ENCODE data around the gene RARA.
"Not testable (repeated sequence)": the region's sequence is repeated elsewhere in the genome, so short reads cannot be mapped to it uniquely, and the experiment has no call there.

RARA gene

GRCh38 chr17:40298726-40299125, 10.3 kb upstream of the RARA start:
- no peak for DNase-seq

GRCh38 chr17:40299159-40299757, 9.7 kb upstream of the RARA start:
- DNase-seq, result not testable (repeated sequence)

DNA sequence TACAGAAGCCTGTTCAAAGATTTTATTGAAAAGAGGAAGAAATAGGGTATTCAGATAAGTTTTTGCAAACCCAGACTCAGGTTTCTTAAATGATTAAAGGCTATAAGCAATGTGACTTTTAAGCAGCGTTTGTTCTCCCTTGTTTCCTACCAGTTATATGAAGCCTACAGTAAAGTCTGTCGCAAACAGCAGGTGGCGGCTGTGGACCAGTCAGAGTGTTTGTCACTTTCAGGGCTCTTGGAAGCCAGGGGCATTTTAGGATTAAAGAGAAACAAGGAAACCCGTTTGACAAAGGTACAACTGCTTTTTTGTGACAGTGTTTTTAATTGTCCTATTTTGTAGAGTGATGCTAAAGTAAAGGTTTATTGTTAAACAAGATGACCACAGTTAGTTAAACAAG, 7.7 kb upstream of the RARA start:
- DNase-seq, result no peak

- DNase-seq, result peak; percentile 81
Measured at GRCh38 chr17:40303009-40303657, 5.8 kb upstream of the RARA start.

DNA sequence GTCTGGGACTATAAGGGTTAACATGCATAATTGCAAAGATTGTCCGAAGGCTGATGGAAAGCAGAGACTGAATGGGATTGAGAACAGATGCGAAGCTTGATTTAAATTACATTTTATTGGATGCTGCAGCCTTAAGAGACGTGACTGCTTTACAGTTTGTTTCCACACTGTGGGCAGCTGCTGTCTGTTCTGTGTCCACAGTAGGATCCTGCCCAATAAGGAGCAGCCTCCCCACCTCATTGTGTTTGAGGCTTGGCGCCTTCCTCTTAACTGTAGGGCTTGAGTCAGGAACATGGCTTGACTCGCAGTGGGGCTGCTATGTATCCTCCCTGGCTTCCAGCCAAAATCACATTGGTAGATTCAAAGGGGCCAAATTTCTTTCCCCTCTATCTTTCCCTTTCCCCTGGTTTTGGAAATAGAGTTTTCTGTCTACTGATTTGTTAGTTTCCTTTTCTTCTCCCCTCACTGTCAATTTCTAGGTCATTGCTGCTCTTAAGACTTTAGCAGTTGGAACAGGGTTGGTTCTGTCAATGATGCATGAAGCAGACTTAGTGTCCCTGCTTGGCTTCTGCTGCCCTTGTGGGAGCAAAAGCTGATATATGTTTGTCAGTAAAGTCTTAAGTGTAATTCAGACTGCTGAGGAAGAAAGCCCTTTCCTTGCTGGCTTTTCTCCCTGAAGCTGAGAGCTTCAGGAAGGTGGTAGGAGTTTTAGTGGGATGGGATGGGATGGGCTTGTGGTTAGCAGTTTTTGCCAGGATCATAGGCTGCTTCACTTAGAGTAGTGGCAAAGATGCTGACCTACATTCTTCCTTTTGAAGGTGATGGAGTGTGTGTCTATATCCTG, 5.0 kb upstream of the RARA start:
- DNase-seq, result no peak

GRCh38 chr17:40304552-40304863, 4.5 kb upstream of the RARA start:
- not testable (repeated sequence) for DNase-seq

GRCh38 chr17:40304866-40305265, 4.1 kb upstream of the RARA start:
- DNase-seq, result not testable (repeated sequence)

DNA sequence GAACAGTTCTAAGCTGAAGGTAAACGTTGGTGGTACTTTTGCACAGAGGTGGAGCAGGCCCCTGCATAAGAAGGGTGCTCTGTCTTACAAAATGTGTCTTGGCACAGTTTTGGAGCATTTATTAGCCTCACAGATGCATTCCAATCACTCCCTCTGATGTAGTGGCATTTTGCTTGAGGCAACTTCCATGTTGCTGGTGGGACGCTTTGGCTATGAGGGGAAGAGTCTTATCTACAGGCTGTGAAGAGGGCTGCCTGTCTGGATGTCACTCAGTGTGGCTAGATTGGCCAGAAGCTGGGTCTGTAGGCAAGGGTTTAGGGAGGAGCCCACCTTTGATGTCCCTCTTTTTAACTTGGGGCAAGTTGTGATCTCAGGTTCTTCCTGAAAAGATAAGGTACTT, 2.6 kb upstream of the RARA start:
- DNase-seq, result no peak

GRCh38 chr17:40307001-40307730, 1.8 kb upstream of the RARA start:
- DNase-seq, result no peak

DNA sequence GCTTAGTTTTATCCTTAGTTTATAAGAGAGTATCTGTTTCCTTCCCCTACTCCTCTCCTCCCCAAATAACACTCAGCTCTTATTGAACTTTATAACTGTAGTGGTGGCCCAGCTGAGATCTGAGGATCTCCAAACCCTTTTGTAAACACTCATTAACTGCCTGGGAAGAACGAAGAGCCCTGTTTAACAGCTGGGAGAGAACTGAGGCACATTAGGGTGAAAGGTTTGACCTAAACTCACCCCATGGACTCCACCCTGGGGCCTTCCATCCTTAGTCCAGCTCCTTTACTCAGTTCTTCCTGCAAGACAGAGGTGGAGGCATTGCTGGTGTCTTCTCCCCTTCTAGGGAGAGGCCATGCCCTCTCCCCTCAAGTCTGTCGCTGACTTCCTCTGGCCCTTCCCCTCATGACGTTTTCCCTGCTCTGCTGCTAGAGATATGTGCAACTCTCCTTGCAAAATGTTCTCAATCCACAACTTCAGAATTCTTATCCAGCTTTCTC, 1.2 kb upstream of the RARA start:
- DNase-seq, result no peak

GRCh38 chr17:40309949-40310510, 1.1 kb downstream of the RARA start:
- no peak for DNase-seq

- no peak for DNase-seq
Measured at GRCh38 chr17:40310882-40311391, 2.0 kb downstream of the RARA start.

DNA sequence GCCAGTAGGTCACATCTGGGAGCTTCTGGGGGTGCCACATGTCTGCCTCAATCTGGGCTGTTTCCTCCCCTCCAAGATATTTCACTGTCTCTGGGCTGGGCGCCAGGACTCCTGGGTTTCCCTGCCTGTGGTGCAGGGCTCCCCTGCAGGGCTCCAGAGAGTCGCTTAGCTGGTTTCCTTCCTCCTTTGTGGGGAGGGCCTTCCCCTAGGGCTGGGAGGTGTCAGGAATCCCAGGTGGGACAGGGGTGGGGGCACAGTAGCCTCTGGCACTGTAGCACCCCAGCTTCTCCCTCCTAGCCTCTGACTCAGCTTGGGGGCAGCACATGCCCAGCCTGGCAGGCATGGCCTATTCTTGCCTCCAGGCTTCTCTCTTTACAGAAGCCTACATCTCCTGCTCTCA, 2.6 kb downstream of the RARA start:
- no peak for DNase-seq

GRCh38 chr17:40312131-40312731, 3.3 kb downstream of the RARA start:
- DNase-seq, result no peak

- DNase-seq, result no peak
Measured at GRCh38 chr17:40312893-40313667, 4.1 kb downstream of the RARA start.

DNA sequence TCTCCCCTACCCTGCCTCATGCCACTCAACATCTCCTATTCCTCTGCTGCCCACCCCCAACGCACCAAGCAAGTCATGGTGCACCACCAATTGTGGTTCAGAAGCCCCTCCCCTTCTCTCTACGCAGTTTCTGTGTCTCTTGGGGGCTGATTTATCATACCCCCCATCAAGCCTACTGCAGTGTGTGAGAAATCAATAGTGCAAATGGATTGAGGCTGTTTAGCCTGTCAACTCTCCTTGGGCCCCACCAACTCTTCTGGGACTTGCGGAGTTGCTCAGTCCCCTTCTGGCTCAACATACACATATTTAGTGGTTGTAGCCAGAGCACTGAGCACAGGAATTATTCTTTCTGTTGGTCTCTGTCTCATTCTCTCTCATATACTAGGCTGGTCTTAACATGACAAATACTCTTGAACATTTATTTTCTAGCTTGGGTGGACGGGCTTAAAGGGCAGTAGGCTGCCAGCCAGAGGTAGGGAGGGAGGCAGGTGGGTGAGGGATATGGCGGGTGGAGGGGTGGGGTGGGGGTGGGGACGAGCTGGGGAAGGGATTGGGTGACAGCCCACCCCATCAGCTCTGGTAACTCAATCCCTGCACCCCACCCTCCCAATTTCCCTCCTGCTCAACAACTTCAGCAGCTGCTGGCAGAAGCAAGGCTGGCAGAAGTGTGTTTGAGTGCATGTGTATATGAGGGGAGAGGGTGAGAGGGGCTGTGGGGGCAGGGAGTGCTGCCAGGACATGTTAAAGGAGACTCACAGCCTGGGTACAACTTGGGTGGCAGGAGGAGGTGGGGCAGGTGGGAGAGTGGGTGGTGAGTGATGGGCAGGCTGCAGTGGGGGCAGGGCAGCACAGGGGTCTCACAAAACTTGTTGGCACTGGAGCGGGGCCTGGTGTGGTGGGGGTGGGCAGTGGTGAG, 4.9 kb downstream of the RARA start:
- no peak for DNase-seq

GRCh38 chr17:40314584-40314956, 5.6 kb downstream of the RARA start:
- DNase-seq, result peak; percentile 84

GRCh38 chr17:40315206-40315605, 6.2 kb downstream of the RARA start:
- DNase-seq, result no peak

- DNase-seq, result no peak
Measured at GRCh38 chr17:40315678-40316570, 6.9 kb downstream of the RARA start.
